GM13976 (cell line): Measurements from ENCODE around the gene SGCD.

Experiments
- DNase-seq: peaks from one replicate; pipeline ENCODE4 v3.0.0; 2012; ENCODE audit warnings: low spot score
- CTCF ChIP-seq: IDR thresholded peaks from 2 replicates; pipeline ENCODE4 v1.5.1; 2012; ENCODE audit warnings: borderline replicate concordance, mild to moderate bottlenecking; ENCODE audit not compliant: insufficient read depth; ENCODE audit errors: extremely low read depth, missing control alignments, control extremely low read depth
- in situ Hi-C: fragments of 300-500 bp; cut with MboI; formaldehyde crosslinking; loops from one replicate; pipeline ENCODE4 v1.12.0; 2022; ENCODE audit warnings: low sequenced_read_pairs, mixed read lengths, inconsistent platforms; ENCODE audit not compliant: unreplicated experiment

Gene SGCD

GRCh38 chr5:156460471-156460870 is 133.5 kb downstream of the SGCD start:
- TF ChIP-seq CTCF: no peak
- in situ Hi-C loops: no loop called here
- no peak for DNase-seq

DNA sequence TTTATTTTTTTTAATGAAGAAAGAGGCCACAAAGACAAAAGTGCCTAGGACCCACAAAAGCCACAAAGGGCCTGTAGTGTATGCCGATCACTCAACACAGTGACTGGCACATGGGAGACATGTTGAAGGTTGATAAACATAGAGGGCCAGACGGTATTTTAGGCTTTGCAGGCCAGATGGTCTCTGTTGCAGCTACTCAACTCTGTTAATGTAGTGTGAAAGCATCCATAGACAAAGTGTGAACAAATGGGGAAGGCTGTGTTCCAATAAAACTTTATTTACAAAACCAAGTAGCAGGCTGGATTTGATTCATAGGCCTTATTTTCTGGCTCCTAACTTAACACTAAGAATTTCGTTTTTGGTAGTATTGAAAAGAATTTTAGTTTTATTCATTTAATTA is 139.9 kb downstream of the SGCD start:
- no peak for DNase-seq
- no peak for TF ChIP-seq CTCF
- in situ Hi-C loops: no loop called here

GRCh38 chr5:156469636-156470035 is 142.7 kb downstream of the SGCD start:
- no peak for TF ChIP-seq CTCF
- in situ Hi-C loops: no loop called here
- DNase-seq: no peak

GRCh38 chr5:156471893-156472292 is 144.9 kb downstream of the SGCD start:
- TF ChIP-seq CTCF: no peak
- in situ Hi-C loops: no loop called here
- DNase-seq: no peak

DNA sequence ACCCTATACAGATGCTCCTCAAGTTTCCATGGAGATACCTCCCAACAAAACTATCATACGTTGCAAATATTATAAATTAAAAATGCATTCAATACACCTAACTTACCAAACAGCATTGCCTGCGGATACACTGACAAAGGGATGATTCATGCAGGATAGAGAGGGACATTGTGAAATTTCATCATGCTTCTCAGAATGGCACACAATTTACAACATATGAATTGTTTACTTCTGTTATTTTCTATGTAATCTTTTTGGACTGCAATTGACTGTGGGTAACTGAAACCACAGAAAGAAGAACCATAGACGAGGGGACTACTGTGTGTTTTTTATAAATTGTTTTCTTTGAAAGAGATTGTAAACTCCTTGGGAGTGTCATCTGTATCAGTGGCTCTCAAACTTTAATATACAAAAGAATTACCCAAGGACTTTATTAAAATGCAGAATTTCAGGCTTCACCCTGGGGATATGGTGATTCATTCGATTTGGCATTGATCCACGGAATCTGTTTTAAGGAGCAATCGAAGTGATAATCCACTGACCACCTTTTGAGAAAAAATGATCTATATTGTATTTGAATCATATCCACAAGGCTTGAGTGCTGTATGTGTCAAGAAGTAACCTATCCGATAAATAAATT is 146.4 kb downstream of the SGCD start:
- in situ Hi-C loops: no loop called here
- TF ChIP-seq CTCF: no peak
- DNase-seq: no peak

- no peak for DNase-seq
- in situ Hi-C loops: no loop called here
- TF ChIP-seq CTCF: no peak
Measured at GRCh38 chr5:156474251-156474650, 147.3 kb downstream of the SGCD start.
